Neural crest cell (in vitro differentiated cells): ENCODE measurements around the gene MMEL1. TPM values are rescaled to one million over a fixed set of nuclear protein-coding genes. Genes with fewer than 3 reads are reported as not detected.

Source experiments
- DNase-seq: peaks from one replicate; pipeline ENCODE4 v3.0.0; 2021; ENCODE audit warnings: low read depth, mixed read lengths, low spot score
- H3K27ac Mint-ChIP-seq: one replicate; pipeline ENCODE4 v1.8.0; 2021; ENCODE audit warnings: mild to moderate bottlenecking, mixed read lengths; ENCODE audit not compliant: unreplicated experiment
- H3K27me3 Mint-ChIP-seq: 2 replicates; pipeline ENCODE4 v1.8.0; 2021; ENCODE audit warnings: low read depth, mild to moderate bottlenecking, mixed read lengths
- H3K36me3 Mint-ChIP-seq: 2 replicates; pipeline ENCODE4 v1.8.0; 2021; ENCODE audit warnings: low read depth, mild to moderate bottlenecking, mixed read lengths
- H3K4me1 Mint-ChIP-seq: 2 replicates; pipeline ENCODE4 v1.8.0; 2021; ENCODE audit warnings: mixed read lengths
- H3K4me3 Mint-ChIP-seq: one replicate; pipeline ENCODE4 v1.8.0; 2021; ENCODE audit warnings: mild to moderate bottlenecking, mixed read lengths
- H3K9me3 Mint-ChIP-seq: 2 replicates; pipeline ENCODE4 v1.8.0; 2021; ENCODE audit warnings: mixed read lengths
- total RNA-seq: library from RNA; stranded (reverse); gene quantifications from 2 replicates; pipeline ENCODE4 v1.2.1, GENCODE V29; 2021
- TF ChIP-seq, protein P1 (sequence below): fragments of 200-600 bp; sonication (generic); conservative IDR thresholded peaks from 2 replicates; pipeline ENCODE4 v1.5.0; 2021; ENCODE audit warnings: antibody characterized with exemption, mild to moderate bottlenecking

Gene MMEL1
- total RNA-seq, 1 donor from 2014 or later = 0.51 TPM

DNA sequence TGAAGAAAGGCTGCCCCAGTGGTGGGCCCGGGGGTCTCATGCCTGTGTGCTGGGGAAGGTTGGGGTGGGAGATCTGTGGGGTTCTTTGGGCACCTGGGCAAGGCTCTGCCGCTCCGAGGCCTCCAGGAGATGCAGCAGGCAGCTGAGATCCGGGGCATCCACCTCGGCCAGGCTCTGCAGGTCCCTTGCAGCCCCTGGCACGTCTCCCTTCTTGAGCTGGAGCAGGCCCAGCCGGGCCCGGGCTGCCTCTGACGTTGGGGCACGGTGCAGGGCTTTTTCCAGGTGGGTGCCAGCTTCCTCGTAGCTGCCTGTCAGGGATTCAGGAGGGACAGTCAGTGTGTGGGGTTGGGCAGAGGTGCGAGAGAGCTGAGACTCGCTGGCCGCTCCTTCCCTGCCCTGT is 11.4 kb upstream of the MMEL1 start:
- DNase-seq = no peak
- H3K27me3 Mint-ChIP-seq = no peaks in the 10 kb centered on the region
- no peak overlapping the region for H3K27ac Mint-ChIP-seq
- no peaks in the 10 kb centered on the region for H3K36me3 Mint-ChIP-seq
- TF ChIP-seq, protein P1, sequence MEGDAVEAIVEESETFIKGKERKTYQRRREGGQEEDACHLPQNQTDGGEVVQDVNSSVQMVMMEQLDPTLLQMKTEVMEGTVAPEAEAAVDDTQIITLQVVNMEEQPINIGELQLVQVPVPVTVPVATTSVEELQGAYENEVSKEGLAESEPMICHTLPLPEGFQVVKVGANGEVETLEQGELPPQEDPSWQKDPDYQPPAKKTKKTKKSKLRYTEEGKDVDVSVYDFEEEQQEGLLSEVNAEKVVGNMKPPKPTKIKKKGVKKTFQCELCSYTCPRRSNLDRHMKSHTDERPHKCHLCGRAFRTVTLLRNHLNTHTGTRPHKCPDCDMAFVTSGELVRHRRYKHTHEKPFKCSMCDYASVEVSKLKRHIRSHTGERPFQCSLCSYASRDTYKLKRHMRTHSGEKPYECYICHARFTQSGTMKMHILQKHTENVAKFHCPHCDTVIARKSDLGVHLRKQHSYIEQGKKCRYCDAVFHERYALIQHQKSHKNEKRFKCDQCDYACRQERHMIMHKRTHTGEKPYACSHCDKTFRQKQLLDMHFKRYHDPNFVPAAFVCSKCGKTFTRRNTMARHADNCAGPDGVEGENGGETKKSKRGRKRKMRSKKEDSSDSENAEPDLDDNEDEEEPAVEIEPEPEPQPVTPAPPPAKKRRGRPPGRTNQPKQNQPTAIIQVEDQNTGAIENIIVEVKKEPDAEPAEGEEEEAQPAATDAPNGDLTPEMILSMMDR = no peak
- peaks cover 10% of the 10 kb centered on the region for H3K9me3 Mint-ChIP-seq
- H3K4me1 Mint-ChIP-seq = peaks cover 4% of the 10 kb centered on the region
- peak overlapping the region; percentile 86 for H3K4me3 Mint-ChIP-seq

DNA sequence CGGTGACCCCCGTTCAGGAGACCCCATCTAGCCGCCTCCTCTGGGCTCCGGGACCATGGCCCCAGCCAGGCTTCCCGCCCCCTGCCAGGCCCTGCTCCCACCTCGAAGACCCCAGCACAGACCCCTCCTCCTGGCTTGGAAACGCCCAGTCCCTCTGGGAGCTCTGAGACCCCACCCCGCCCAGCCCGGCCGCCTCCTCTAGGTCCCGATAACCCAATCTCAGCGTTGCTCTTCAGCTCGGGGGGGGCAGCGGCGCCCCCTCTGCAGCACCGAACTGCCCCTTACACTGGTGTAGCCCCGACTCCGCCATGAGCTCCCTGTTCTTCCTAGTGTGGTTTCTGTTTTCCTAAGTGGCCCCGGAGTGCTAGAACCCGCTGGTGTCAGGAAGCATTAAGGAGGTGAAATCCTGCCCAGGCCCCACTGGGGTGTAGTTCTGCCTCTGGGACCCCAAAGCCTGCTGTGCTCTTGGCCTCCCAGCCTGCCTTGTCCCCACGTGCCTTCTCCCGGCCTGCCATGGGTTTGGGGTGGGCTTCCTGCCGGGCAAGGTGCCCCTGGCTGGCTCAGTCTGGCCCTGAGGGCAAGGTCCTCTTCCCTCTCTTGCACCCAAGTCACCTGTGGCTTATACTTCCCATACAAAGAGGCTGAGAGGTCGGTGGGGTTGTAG is 10.7 kb upstream of the MMEL1 start:
- no peaks in the 10 kb centered on the region for H3K36me3 Mint-ChIP-seq
- peak overlapping the region; percentile 86 for H3K4me3 Mint-ChIP-seq
- no peak for DNase-seq
- TF ChIP-seq, protein P1 = no peak
- no peaks in the 10 kb centered on the region for H3K27me3 Mint-ChIP-seq
- no peak overlapping the region for H3K27ac Mint-ChIP-seq
- H3K9me3 Mint-ChIP-seq = peaks cover 10% of the 10 kb centered on the region
- H3K4me1 Mint-ChIP-seq = peaks cover 4% of the 10 kb centered on the region

DNA sequence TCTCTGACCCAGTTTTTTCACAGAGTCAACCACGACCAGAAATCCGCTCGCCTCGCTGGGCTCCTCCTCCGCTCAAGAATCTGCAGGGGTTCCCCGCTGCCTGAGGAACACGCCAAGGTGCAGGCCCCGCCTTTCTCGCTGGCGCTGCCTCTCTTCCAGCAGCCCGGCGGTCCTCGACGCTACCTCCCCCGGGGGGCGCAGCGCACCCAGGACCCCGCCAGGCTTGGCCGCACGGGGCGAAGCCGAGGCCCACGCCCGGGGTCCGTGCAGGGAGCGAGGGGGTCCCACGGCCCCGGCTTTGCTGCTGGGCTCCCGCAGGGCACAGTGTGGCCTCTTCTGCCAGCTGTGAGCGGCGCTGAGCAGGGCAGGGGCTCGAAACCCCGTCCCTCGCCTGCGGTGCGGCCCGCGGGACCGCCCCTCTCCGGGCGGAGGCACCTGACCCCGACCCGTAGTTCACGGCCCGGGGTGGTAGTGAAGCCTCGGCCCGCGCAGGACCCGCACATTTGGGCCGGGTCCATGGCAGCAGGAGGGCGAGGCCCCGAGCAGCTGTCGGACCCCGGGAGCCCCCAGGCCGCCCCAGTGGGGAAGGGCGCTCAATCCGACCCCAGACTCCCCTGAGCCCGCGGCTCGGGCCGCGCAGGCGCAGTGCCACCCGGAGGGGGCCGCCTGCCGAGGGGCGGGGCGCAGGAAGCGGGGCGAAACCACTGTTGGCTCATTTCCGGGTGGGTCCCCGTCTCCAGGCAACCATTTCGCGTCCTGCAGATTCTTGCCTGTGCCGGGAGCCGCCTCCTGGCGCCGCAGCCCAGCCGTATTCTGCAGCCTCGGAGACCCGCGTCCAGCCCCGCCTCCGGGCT is 10.0 kb upstream of the MMEL1 start:
- Mint-ChIP-seq H3K4me1 (peaks cover 4% of the 10 kb centered on the region), H3K27me3 (peaks cover 5% of the 10 kb centered on the region), H3K27ac (no peak overlapping the region), H3K4me3 (peak overlapping the region; percentile 86), H3K9me3 (peaks cover 6% of the 10 kb centered on the region), H3K36me3 (no peaks in the 10 kb centered on the region)
- DNase-seq = peak; percentile 91
- TF ChIP-seq, protein P1 = peak; percentile 13

DNA sequence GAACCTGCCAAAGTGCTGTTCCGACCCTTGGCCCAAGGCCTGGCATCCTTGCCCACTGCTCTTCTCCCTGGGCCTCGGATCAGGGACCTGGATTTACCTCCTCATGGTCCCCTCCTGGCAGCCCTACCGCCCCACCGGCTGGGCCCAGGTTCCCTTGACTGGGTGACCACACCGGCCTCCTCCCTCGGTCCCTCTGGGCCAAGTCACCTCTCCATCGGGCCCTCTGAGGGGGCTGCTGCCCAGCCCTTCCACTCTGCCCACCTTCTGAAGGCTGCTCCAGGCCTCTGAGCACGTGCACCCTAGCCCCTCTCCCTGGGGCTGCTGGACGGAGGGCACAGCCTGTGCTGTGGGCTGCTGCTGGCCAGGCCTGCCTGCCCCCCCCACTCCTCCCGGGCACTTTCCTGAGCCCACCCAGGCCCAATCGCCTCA is 9.3 kb upstream of the MMEL1 start:
- no peak overlapping the region for H3K27ac Mint-ChIP-seq
- H3K36me3 Mint-ChIP-seq = peaks cover under 1% of the 10 kb centered on the region
- peaks cover 4% of the 10 kb centered on the region for H3K4me1 Mint-ChIP-seq
- H3K9me3 Mint-ChIP-seq = peaks cover 4% of the 10 kb centered on the region
- TF ChIP-seq, protein P1 = no peak
- H3K27me3 Mint-ChIP-seq = peaks cover 8% of the 10 kb centered on the region
- peak overlapping the region; percentile 85 for H3K4me3 Mint-ChIP-seq
- no peak for DNase-seq

DNA sequence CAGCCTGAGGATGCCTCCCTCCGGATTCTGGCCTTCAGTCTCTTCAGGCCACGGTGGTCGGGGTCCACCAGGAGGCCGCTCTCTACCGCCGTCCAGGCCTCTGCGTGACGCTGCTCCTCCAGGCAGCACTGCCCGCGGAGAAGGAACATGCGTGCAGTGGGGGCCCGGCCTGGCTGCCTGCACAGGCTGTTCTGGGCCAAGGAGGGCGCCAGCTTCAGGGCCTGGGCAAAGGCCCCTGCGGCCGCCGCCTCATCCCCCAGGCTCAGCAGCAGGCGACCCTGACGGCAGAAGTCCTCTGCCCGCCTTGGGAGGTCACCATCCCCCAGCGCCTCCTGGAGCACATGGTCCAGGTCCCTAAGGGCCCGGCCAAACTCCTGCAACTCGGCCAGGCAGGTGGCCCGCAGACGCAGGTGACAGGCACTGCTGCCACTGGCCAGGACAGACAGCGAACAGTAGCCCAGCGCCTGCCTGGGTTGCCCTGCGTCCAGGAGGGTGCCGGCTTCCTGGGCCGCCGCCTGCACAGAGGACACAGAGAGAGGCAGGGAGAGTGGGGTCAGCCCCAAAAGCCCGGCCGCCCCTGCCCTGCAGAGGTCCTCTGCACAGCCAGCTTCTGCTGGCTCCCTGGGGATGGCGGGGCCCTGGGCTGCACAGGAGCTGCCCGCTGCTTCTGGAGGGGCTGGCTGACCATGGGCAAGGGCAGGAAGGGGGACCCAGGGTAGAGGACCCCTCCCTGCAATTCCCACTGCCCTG is 8.7 kb upstream of the MMEL1 start:
- H3K9me3 Mint-ChIP-seq = peaks cover 4% of the 10 kb centered on the region
- peaks cover 4% of the 10 kb centered on the region for H3K4me1 Mint-ChIP-seq
- H3K27ac Mint-ChIP-seq = no peak overlapping the region
- peaks cover 4% of the 10 kb centered on the region for H3K36me3 Mint-ChIP-seq
- DNase-seq = no peak
- peaks cover 8% of the 10 kb centered on the region for H3K27me3 Mint-ChIP-seq
- H3K4me3 Mint-ChIP-seq = peak overlapping the region; percentile 85
- TF ChIP-seq, protein P1 = no peak
